ENCODE measurements around the gene ARRB1.

The ARRB1 gene

DNA sequence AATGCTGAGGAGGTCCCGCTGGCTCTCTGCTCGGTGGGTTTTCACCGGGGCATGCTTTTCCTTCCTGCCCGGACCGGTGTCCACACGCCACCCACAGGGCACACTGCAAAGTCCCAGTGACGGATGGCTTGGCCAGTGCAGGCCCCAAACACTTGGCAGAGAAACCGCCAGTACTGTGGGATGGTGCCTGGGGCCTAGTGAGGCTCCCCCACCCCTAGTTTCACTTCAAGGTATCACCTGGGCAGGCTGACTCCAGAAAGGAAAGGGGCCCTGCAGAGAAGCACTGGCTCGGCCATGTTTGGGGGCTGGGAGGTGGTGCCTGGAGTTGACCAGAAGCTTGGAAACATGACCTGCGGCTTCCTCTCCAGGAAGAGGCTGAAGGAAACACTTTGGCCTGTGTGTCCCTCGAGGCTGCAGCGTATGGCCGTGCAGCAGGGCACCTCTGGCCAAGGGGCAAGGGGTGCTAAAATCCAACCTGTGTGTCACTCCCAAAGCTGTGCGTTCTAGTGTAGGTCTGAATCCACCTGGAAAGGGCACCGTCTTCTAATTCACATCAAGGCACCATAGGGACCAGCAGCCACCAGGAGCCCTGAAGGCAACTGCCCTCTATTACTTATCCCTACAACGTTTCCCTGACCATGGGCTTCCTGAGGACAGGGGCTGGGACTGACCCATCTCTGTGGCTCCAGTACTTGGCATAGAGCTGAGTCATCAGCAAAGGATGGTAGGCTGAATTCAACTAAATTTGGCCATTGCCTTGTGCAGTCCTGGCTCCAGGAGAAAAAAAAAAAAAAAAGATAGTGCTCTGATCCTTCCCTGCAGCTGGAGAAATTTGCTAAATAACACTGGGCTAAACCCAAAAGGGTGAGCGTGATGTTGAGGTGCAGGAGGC lies 88.3 kb downstream of the ARRB1 start:
- Histone ChIP-seq H3K36me3 (peaks cover 31% of the 10 kb centered on the region), H3K27ac (peak overlapping the region; percentile 98), H3K27me3 (no peaks in the 10 kb centered on the region), H3K4me3 (ENCODE audit: low read depth in 1 of 2, low read length in 1 of 2) (peak overlapping the region; percentile 15 to 38), H3K9me3 (no peaks in the 10 kb centered on the region), H3K4me1 (ENCODE audit: control insufficient read depth in 1 of 2, insufficient read depth in 1 of 2, low read depth in 1 of 2, low read length in 1 of 2) (peaks cover 59 to 67% of the 10 kb centered on the region in 2 experiments)
- TF ChIP-seq, protein P1, sequence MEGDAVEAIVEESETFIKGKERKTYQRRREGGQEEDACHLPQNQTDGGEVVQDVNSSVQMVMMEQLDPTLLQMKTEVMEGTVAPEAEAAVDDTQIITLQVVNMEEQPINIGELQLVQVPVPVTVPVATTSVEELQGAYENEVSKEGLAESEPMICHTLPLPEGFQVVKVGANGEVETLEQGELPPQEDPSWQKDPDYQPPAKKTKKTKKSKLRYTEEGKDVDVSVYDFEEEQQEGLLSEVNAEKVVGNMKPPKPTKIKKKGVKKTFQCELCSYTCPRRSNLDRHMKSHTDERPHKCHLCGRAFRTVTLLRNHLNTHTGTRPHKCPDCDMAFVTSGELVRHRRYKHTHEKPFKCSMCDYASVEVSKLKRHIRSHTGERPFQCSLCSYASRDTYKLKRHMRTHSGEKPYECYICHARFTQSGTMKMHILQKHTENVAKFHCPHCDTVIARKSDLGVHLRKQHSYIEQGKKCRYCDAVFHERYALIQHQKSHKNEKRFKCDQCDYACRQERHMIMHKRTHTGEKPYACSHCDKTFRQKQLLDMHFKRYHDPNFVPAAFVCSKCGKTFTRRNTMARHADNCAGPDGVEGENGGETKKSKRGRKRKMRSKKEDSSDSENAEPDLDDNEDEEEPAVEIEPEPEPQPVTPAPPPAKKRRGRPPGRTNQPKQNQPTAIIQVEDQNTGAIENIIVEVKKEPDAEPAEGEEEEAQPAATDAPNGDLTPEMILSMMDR (IDR thresholded peaks at IDR 0.05), result no peak

DNA sequence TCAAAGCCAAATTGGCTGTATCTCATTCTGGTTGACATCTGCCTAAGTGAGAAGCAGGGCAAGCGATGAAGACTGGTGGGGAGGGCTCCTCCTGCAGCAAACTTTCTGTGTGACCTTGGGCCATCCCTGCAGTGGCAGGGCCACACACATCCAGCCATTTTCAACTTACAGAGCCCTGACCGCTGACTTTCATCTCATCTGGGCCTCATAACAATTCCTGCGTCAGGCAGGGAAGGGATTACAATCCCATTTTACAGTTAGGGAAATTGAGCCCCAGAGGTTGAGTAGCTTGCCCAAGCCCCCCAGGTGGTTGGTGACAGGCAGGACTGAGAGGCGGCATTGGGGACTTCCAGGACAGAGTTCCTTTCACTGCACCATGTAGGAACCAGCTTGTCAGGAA lies 89.0 kb downstream of the ARRB1 start:
- Histone ChIP-seq H3K4me3 (ENCODE audit: low read depth in 1 of 2, low read length in 1 of 2) (peak overlapping the region in 1 of 2 experiments; percentile 11), H3K4me1 (ENCODE audit: control insufficient read depth in 1 of 2, insufficient read depth in 1 of 2, low read depth in 1 of 2, low read length in 1 of 2) (peaks cover 59 to 67% of the 10 kb centered on the region in 2 experiments), H3K27ac (peak overlapping the region; percentile 98), H3K36me3 (peaks cover 24% of the 10 kb centered on the region), H3K9me3 (no peaks in the 10 kb centered on the region), H3K27me3 (peaks cover 4% of the 10 kb centered on the region)
- TF ChIP-seq, protein P1 (IDR thresholded peaks at IDR 0.05), result no peak

DNA sequence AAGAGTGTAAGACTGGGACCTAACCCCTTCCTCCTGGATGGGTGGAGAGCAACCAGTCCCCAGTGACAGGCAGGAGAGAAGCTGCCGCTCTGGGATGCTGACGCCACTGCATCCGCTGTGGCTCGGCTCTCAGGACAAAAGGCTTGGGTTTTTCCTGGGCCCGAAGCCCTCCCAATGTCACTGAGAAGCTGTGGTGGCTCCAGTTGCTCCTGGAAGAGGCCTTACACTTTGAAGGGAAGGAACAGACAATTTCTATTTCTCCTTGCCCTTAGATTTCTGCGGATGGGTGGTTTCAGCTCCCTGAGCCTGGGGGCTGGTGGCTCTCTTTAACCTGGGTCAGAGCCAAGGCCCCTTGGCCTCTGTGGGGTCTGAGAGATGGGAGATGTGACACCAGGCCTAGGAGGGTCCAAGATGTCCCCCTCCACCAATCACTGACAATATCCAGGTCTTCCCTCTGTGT lies 89.5 kb downstream of the ARRB1 start:
- TF ChIP-seq, protein P1 (IDR thresholded peaks at IDR 0.05), result no peak
- Histone ChIP-seq H3K4me1 (ENCODE audit: control insufficient read depth in 1 of 2, insufficient read depth in 1 of 2, low read depth in 1 of 2, low read length in 1 of 2) (peaks cover 59 to 67% of the 10 kb centered on the region in 2 experiments), H3K4me3 (ENCODE audit: low read depth in 1 of 2, low read length in 1 of 2) (peak overlapping the region in 1 of 2 experiments; percentile 11), H3K36me3 (peaks cover 19% of the 10 kb centered on the region), H3K27me3 (peaks cover 9% of the 10 kb centered on the region), H3K27ac (peak overlapping the region; percentile 98), H3K9me3 (no peaks in the 10 kb centered on the region)

DNA sequence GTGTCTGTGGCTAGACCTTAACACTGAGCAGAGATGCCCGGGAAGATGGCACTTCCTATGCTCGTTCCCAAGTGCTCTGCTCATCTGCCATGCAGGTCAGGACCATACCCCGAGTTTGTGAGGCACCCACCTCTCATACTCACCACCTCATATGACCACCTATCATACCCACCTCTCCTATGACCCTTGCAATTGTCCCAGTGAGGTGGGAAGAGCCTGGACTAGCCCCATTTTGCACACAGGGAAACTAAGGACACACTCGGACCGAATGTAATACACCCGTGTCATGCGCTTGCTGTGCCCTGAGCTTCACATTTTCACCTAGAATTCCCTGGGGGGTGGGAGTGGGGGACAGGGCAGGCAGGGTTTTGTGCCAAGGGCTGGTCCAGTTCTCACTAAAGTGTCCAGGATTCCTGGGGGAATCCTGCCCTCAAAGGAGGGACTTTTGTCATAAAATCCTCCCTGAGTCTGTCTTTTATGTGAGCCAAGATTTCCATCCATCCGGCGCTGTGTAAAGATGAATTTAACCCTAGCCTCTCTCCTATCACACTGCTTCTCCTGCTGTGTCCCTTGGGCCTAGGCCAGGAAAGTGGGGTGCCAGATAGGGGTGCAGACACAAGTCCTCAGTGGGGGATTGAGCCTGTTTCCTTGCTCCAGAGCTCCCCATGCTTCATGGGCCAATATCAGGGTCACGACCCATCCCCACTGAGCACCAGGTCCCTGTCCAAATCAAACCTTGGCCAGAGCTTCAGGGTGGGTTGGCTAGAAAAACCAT lies 90.9 kb downstream of the ARRB1 start:
- TF ChIP-seq, protein P1 (IDR thresholded peaks at IDR 0.05), result no peak
- Histone ChIP-seq H3K4me3 (ENCODE audit: low read depth in 1 of 2, low read length in 1 of 2) (no peak overlapping the region), H3K27ac (peak overlapping the region; percentile 98), H3K27me3 (peaks cover 12% of the 10 kb centered on the region), H3K9me3 (no peaks in the 10 kb centered on the region), H3K4me1 (ENCODE audit: control insufficient read depth in 1 of 2, insufficient read depth in 1 of 2, low read depth in 1 of 2, low read length in 1 of 2) (peaks cover 53 to 59% of the 10 kb centered on the region in 2 experiments), H3K36me3 (peaks cover 6% of the 10 kb centered on the region)

DNA sequence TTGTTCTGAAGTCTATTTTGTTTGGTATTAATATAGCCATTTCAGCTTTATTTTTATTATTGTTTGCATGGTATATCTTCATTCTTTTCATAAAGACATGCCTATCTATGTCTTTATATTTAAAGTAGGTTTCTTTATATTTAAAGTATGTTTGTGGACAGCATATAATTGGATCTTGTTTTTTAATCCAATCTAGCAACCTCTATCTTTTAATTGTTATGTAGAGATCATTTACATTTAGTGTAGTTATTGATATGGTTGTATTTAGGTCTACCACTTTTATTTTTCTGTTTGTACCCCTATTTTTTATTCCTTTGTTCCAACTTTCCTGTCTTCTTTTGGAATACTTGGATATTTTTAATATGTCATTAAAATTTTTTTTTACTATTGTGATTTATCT lies 97.1 kb downstream of the ARRB1 start:
- TF ChIP-seq, protein P1 (IDR thresholded peaks at IDR 0.05), result no peak

More for the DNA sequence above, 97.1 kb downstream of the ARRB1 start:
- H3K4me3 ChIP-seq (ENCODE audit: low read depth in 1 of 2, low read length in 1 of 2), result no peak overlapping the region
- H3K36me3 ChIP-seq, result no peaks in the 10 kb centered on the region
- no peak overlapping the region for H3K27ac ChIP-seq
- H3K9me3 ChIP-seq, result no peaks in the 10 kb centered on the region
- H3K27me3 ChIP-seq, result peaks cover 47% of the 10 kb centered on the region
- H3K4me1 ChIP-seq (ENCODE audit: control insufficient read depth in 1 of 2, insufficient read depth in 1 of 2, low read depth in 1 of 2, low read length in 1 of 2), result no peaks in the 10 kb centered on the region
